Lower lobe of right lung (tissue), 2 donors: Measurements from ENCODE around the gene RHBDD3. TPM values are rescaled to one million over a fixed set of nuclear protein-coding genes. Genes with fewer than 3 reads are reported as not detected.

Experiments used
- ATAC-seq, 2 donors: fragments of 200-7000 bp; cut with Tn5 transposase; one replicate each; pipeline ENCODE4 v1.9.1; 2020 to 2022; ENCODE audit warnings: mild to moderate bottlenecking in 2 of 2, moderate library complexity in 2 of 2
- DNase-seq: peaks from one replicate; pipeline ENCODE4 v3.0.0-alpha.2; 2020
- H3K27ac ChIP-seq: fragments of 200-600 bp; one replicate; pipeline ENCODE4 v1.8.0; 2022
- H3K27me3 ChIP-seq: fragments of 200-600 bp; one replicate; pipeline ENCODE4 v1.8.0; 2022; ENCODE audit warnings: low read depth
- H3K36me3 ChIP-seq: fragments of 200-600 bp; one replicate; pipeline ENCODE4 v1.8.0; 2022; ENCODE audit warnings: mild to moderate bottlenecking
- H3K4me1 ChIP-seq: fragments of 200-600 bp; one replicate; pipeline ENCODE4 v1.8.0; 2022
- H3K4me3 ChIP-seq: fragments of 200-600 bp; one replicate; pipeline ENCODE4 v1.8.0; 2022; ENCODE audit warnings: mild to moderate bottlenecking
- H3K9me3 ChIP-seq: fragments of 200-600 bp; one replicate; pipeline ENCODE4 v1.8.0; 2022
- CTCF ChIP-seq: fragments of 200-600 bp; IDR thresholded peaks from one replicate; pipeline ENCODE4 v1.8.0; 2022; ENCODE audit warnings: antibody characterized with exemption, mild to moderate bottlenecking
- intact Hi-C: fragments of 100-400 bp; cut with DNase I; formaldehyde crosslinking; loops from one replicate; pipeline ENCODE4 v1.11.0; 2022
- total RNA-seq: library from RNA; stranded (reverse); fragmentation: NEBNext Ultra II Directional; extraction: Animal tissue kit (Norgen Biotek cat#: 25700); gene quantifications from one replicate; pipeline ENCODE4 v1.2.1, GENCODE V29; 2021
- donor health status: DM: no; HTN: yes; CAD: no; lungs with severe emphysema.

Gene RHBDD3
- total RNA-seq, 1 donor from 2014 or later: 16.4 TPM

- H3K36me3 ChIP-seq: peaks cover 91% of the 10 kb centered on the region
Measured at GRCh38 chr22:29275819-29276565, 8.2 kb upstream of the RHBDD3 start.

GRCh38 chr22:29275167-29275566 lies 7.4 kb upstream of the RHBDD3 start:
- intact Hi-C loops: no loop called here
- DNase-seq (no peak), ATAC-seq (no peak)
- H3K27ac ChIP-seq: no peak overlapping the region
- H3K9me3 ChIP-seq: no peaks in the 10 kb centered on the region
- peaks cover 64% of the 10 kb centered on the region for H3K4me1 ChIP-seq
- no peak overlapping the region for H3K4me3 ChIP-seq
- H3K36me3 ChIP-seq: peaks cover 83% of the 10 kb centered on the region
- TF ChIP-seq CTCF: no peak
- no peaks in the 10 kb centered on the region for H3K27me3 ChIP-seq

More at GRCh38 chr22:29275819-29276565, 8.2 kb upstream of the RHBDD3 start:
- no peaks in the 10 kb centered on the region for H3K27me3 ChIP-seq
- no peak for DNase-seq
- no peak for TF ChIP-seq CTCF
- H3K4me1 ChIP-seq: peaks cover 55% of the 10 kb centered on the region
- ATAC-seq: no peak
- intact Hi-C loops: no loop called here
- no peaks in the 10 kb centered on the region for H3K9me3 ChIP-seq
- no peak overlapping the region for H3K4me3 ChIP-seq
- no peak overlapping the region for H3K27ac ChIP-seq

- Histone ChIP-seq H3K4me3 (no peak overlapping the region), H3K4me1 (peaks cover 71% of the 10 kb centered on the region), H3K36me3 (peaks cover 58% of the 10 kb centered on the region), H3K27ac (no peak overlapping the region), H3K27me3 (no peaks in the 10 kb centered on the region), H3K9me3 (no peaks in the 10 kb centered on the region)
- DNase-seq (no peak), ATAC-seq (no peak)
- intact Hi-C loops: no loop called here
- no peak for TF ChIP-seq CTCF
Measured at GRCh38 chr22:29272624-29273023, 4.8 kb upstream of the RHBDD3 start.

- DNase-seq: no peak
- no peak for ATAC-seq
- Histone ChIP-seq H3K4me3 (peak overlapping the region; percentile 73), H3K27ac (no peak overlapping the region), H3K27me3 (no peaks in the 10 kb centered on the region), H3K4me1 (peaks cover 73% of the 10 kb centered on the region), H3K36me3 (peaks cover 39% of the 10 kb centered on the region), H3K9me3 (no peaks in the 10 kb centered on the region)
- intact Hi-C loops: no loop called here
- TF ChIP-seq CTCF: no peak
Measured at GRCh38 chr22:29270475-29271271, 2.9 kb upstream of the RHBDD3 start.

GRCh38 chr22:29269731-29270474 lies 2.1 kb upstream of the RHBDD3 start:
- Histone ChIP-seq H3K9me3 (no peaks in the 10 kb centered on the region), H3K4me1 (peaks cover 65% of the 10 kb centered on the region), H3K27ac (peak overlapping the region; percentile 14), H3K27me3 (no peaks in the 10 kb centered on the region), H3K4me3 (peak overlapping the region; percentile 73), H3K36me3 (peaks cover 39% of the 10 kb centered on the region)
- no peak for TF ChIP-seq CTCF
- intact Hi-C loops: no loop called here
- DNase-seq (no peak), ATAC-seq (no peak)
